ENCODE data around the gene DBF4B. TPM values are rescaled to one million over a fixed set of nuclear protein-coding genes. Genes with fewer than 3 reads are reported as not detected.

The DBF4B gene
- total RNA-seq, 1 donor from 2014 or later: 5.2 TPM

DNA sequence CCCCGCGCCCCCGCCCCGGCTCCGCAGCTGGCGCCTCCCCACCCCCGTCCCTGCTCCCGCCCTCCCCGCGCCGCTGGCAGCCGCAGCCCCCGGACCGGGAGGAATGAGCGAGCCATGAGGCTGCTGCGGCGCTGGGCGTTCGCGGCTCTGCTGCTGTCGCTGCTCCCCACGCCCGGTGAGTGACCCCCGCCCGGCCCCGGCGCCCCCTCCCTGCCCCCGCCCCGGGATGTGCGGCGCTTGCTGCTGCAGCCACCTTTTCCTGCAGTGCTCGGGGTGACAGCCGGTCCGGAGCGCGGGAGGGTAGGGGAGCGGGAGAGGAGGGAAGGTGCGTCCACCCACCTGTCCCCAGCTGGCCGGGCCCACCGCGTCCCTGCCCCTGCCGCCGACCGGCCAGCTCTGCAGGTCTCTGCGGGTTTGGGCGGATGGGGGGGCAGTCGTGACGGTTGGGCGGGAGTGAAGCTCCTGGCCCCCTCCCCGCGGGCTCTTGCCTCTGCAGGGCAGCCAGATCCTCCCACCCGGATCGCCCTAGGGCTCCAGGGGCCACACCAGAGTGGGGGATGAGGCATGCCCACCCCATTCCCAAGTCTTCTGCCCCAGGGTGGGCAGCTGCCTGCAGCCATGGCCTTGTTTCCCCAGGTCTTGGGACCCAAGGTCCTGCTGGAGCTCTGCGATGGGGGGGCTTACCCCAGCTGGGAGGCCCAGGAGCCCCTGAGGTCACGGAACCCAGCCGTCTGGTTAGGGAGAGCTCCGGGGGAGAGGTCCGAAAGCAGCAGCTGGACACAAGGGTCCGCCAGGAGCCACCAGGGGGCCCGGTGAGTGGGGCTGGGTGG lies 50.8 kb downstream of the DBF4B start:
- peak; percentile 82 for DNase-seq (ENCODE audit: low spot score)

DNA sequence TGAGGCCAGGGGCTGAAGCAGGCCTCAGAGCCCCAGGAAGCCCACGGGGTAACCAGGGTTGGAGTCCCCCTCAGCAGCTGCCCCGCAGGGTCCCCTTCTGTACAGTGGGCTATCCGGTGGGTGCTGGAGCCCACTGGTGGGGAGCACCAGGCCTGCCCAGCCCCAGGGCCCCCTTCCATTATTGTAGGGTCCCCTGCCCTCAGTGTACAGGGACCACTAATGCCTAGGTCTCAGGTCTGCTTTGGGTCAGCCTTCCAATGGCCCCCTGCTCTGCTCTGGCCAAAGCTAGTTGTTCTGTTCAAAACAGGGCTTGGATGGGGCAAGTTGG lies 51.4 kb downstream of the DBF4B start:
- DNase-seq (ENCODE audit: low spot score): no peak

DNA sequence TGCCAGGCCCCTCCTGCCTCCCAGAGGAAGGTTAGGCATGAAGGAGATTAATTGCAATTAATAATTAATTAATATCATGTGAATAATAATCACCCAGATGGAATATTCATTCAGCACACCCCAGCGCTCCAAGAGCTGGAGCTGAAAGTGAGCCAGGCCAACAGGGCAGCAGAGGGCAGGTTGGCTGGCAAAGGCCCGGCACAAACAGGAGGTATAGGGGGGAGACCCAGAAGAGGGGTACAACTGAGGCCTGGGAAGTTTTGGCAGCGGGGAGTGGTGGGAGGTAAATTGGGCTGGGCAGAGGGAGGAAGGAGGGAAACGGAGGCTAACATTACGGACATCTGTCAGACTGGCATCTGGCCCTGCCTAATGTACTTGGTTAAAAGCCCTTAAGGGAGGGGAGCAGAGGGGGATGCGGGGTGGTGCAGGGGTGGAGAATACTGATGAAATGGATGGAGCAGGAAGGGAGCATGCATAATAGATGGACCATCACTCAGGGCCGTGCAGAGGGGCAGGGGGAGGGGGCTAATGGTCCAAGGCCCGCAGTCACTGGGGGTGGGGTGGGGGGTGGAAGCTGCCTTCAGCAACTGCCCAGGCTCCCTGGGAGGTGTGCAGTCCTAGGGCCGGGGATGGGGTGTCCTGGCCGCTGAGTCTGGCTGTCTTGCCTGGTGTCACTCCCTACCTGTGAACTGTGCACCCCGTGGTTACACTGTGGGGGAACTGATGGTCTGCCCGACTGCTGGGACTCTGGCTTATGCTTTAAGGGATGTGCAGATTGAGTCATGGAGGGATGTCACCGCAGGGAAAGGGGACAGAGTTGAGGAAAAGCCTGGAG lies 52.2 kb downstream of the DBF4B start:
- no peak for DNase-seq (ENCODE audit: low spot score)

DNA sequence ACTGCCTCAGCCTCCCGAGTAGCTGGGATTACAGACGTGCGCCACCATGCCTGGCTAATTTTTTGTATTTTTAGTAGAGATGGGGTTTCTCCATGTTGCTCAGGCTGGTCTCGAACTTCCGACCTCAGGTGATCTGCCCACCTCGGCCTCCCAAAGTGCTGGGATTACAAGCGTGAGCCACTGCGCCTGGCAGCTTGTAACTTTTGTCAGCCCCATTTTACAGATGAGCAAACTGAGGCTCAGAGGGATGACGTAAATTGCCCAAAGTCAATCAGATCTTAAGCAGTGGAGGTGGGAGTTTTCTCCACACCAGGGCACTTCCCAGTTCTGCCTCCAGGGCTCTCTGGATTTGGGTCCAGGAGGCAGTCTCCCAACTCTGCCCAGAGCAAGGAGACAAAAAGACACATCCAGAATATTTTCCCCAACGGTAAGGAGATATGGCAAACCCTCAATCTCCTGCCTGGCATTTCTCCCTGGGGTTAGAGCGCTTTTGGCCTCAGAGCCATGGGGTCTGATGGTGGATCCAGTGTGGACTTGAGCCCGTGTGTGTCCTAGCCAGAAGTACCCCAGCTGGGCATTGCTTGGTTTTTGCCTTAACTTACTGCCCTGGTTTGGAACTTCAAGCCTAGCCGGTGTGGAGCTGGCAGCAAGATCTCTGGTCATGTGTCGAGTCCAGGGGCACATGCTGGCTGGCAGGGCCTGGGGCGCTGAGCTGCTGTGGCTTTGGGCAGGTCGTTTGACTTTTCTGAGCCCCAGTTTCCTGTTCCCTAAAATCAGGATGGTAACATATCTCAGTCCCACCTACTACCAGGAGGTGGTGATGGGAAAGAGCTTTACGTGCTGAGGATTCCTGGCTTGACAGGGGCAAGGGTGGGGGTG lies 53.7 kb downstream of the DBF4B start:
- no peak for DNase-seq (ENCODE audit: low spot score)

DNA sequence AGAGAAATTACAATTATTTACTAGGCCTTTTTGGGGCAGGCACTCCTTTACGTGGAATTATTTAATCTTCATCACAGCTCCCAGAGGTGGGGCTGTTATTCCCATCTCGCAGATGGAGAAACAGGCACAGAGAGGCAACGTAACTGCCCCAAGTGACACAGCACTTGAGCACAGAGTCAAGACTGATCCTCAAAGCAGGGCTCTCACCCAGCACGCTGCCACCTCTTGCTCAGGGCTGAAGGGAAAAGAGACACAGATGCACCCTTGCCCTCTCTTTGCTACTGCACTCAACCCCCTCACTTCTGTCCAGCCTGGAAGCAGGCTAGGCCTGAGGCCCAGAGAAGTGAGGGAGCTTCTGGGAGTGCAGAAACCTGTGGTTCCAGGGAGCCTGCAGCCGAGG lies 54.7 kb downstream of the DBF4B start:
- DNase-seq (ENCODE audit: low spot score): no peak

DNA sequence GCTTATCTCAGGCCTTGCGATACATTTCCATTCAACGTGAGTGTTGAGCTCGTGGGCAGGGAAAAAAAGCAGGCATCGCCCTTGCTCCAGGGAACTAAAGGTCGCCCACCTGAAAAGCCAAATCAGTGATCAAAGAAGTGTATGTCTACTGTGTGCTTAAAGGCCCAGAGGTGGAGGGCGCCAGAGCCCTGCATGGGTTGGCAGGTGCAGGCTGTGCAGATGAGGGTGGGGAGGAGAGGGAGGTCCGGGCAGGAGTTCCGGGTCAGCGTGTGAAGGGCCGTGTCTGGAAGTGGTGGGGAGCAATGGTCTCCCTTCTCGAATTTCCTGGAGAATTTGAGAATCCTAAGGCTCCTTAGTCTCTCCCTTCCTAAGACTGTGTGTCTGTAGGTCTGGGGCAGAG lies 57.5 kb downstream of the DBF4B start:
- DNase-seq (ENCODE audit: low spot score): no peak

DNA sequence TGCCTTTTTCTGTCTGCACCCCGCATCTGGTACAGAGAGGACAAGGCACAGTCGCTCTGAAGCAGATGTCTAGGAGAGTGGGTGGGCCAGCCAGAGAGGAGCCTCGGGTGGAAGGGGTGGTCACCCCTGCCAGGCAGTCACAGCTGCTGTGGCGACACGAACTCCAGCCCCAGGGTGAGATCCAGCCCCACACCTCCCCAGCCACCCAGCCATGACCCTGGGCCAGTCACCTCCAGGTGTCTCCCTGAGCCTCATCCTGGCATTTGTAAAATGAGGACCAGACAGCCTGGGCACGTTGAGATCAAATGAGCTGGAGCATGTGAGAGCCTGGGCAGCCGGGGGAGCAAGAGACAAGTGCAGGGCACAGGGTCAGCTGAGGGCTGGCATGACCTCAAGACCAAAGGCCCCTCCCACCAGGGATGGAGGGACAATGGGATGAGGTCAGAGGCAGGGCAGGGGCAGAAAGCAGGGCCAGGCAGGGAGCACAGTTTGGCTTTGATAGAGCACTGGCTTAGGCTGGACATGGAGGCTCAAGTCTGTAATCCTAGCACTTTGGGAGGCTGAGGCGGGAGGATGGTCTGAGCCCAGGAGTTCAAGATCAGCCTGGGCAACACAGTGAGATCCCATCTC lies 58.1 kb downstream of the DBF4B start:
- DNase-seq (ENCODE audit: low spot score): no peak

DNA sequence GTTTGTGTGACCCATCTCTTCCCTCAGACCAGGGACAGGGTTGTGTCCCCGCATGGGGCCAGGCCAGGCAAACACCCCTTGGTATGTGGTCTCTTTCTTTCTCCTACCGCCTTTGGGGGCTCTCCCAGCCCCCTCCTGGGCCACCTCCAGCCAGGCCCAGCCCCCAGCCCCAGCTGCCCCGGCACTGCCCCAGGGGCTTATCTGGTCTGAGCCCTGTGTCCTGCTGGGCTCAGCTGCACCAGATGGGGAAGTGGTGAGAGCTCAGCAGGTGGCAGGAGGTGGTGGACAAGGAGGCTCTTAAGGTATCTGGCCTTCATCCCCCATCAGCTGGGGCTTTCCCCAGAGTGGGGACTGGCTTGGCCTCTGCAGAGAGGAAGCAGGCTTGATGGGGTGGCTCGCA lies 59.0 kb downstream of the DBF4B start:
- no peak for DNase-seq (ENCODE audit: low spot score)

DNA sequence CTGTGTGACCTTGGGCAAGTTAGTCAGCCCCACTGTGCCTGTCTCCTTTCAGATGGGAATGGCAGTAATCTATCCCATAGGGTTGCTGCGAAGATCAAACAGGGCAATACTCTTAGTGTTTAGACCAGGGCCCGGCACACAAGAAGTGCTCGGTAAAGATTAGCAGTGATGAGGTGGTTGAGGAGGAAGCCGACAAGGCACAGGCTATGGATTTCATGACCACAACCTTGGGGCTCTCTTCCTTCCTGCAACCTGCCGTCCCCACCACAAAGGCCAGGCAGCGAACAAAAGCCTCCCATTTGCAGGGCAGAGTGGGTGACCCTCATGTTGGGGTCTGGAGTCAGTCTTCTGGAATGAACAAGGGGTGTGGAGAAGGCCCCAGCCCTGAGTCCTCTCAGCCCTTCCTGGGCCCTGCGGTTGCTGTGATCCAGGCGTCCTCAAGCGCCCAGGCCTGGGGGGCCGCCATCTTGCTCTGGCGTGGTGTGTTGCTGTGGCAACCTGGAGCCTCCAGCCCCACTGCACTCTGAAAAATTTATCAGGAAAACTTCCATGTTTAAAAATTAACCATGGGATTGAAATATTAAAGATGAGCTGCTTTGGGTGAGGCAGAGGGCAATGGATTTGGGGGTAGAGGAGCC lies 60.2 kb downstream of the DBF4B start:
- no peak for DNase-seq (ENCODE audit: low spot score)

DNA sequence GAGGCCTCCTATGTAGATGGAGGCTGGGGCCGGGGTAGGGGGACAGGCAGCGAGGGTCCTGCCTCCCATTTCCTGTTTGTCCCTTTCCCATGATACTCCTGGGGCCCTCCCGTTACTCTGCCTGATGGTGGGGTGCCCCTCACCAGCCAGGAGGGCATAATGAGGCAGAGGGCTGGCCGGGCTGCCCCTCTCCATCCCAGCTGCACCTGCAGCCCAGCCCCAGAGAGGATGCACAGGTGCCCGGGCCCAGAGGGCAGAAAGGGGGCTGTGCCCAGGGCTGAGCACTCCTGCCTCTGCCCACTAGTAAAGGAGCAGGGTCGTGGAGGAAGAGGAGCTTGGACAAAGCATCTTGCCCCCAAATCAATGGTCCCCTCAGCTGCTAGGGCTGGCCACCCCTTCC lies 60.8 kb downstream of the DBF4B start:
- DNase-seq (ENCODE audit: low spot score): no peak

DNA sequence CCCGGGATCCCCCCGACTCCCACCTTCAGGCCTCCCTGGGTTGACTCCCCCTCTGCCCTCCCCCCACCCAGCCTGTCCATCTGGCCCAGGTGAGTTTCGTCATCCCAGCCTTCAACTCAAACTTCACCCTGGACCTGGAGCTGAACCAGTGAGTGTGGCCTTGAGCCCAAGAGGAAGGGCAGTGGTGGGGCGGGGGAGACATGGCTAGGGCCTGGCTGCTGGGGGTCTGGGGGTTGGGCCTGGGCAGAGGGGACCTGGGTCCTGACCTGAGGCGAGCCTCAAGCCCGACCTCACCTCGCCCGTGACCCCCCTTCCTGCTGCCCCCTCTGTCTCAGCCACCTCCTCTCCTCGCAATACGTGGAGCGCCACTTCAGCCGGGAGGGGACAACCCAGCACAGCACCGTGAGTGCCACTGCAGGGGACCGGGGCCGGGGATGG lies 61.2 kb downstream of the DBF4B start:
- no peak for DNase-seq (ENCODE audit: low spot score)

DNA sequence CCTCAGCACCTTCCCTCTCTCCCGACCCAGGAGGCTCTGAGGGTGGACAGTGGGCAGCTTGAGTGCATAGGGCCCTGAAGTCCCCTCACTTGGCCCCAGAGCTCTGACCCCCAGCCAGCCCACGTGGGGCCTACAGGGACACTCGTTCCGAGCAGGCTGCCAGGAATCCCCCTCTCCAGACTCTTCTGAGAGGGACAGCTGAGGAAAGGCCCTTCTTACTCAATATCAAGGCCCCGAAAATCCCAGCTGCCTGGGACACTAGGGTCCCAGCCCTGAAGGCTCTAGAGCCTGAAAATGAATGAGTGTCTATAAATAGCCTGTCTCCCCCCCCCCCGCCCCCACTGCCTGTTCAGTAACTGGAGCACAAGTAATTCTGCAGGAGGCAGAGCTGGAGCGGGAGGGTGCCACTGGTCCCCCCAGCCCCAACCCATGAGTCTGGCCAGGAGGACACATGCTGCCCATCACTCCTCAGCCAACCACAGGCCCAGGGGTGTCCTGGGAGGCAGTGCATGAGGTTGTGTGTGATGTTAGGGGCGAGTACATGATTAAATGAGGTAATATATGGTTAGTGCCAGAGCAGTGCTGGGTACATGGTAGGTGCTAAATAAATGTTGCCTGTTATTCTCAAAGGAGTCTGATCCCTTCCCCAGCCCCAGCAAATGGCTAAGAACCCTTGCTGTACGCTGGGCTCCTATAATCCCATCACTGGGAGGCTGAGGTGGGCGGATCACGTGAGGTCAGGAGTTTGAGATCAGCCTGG lies 61.9 kb downstream of the DBF4B start:
- no peak for DNase-seq (ENCODE audit: low spot score)

DNA sequence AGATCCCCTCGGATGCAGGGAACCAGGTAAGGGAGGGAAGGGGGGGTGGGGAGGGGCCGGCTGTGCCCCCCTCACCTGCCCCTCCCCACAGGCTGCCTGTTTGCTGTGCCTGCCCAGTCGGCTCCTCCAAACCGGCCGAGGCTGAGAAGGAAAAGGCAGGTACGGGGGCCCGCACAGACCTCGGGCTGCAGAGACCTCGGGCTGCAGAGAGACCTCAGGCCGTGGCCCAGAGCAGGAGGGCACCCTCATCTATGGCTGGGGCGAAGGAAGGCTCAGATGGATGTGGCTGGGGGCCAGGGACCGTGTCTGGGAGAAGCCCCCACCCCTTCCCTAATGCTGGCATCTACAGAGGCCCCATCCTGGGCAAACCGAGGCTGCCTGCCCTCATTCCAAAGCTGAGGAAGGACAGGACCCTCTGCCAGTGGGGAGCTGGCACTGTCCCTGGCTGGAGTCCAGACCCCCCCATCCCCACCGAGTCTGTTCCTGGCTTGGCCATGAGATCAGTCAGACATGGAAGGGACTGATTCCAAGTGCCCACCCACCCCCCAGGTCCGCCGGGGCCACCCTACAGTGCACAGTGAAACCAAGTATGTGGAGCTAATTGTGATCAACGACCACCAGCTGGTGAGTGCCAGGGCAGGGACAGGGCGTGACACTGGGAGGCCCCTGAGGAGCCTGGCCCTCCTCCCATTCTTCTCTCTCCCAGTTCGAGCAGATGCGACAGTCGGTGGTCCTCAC lies 64.0 kb downstream of the DBF4B start:
- no peak for DNase-seq (ENCODE audit: low spot score)

DNA sequence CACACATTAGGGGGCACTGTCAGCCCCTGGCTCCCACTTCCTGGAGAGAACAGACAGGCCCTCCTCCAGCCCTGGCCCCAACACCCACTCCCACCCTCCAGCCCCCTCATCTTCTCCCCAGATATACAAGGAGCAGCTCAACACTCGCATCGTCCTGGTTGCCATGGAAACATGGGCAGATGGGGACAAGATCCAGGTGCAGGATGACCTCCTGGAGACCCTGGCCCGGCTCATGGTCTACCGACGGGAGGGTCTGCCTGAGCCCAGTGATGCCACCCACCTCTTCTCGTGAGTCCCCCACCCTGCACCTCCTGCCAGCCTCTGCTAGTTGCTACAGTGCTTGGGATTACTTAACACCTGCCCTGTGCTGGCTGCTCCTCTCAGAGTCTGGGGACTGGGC lies 64.7 kb downstream of the DBF4B start:
- DNase-seq (ENCODE audit: low spot score): no peak

DNA sequence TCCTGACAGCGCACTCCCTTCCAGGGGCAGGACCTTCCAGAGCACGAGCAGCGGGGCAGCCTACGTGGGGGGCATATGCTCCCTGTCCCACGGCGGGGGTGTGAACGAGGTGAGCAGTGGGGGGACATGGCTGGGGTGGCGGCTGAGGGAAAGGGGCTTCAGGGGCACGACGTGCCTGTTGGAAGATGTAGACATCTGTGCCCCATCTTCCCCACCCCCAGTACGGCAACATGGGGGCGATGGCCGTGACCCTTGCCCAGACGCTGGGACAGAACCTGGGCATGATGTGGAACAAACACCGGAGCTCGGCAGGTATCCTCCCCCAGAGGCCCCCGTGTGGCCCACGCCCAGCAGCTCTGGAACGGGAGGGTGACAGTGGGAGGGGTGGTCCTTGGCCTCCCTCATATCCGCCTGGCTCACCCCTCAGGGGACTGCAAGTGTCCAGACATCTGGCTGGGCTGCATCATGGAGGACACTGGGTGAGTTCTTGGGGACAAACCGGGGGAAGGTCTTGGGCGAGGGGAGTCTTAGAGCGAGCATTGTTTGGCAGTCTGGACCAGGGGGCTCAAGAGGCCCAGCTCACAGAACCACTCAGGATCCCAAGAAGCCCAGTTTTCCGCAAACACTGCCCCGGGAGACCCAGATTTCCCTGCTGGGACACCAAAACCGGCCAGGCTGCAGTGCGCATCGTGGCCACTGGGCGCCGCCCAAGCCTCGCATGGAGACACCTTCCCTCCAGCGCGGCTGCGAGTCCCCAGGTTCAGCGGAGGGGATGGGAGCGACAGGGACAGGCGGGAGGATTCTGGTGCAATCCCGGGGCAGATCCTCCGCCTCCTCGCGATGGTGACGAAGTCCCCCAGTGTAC lies 66.0 kb downstream of the DBF4B start:
- peak; percentile 96 for DNase-seq (ENCODE audit: low spot score)

DNA sequence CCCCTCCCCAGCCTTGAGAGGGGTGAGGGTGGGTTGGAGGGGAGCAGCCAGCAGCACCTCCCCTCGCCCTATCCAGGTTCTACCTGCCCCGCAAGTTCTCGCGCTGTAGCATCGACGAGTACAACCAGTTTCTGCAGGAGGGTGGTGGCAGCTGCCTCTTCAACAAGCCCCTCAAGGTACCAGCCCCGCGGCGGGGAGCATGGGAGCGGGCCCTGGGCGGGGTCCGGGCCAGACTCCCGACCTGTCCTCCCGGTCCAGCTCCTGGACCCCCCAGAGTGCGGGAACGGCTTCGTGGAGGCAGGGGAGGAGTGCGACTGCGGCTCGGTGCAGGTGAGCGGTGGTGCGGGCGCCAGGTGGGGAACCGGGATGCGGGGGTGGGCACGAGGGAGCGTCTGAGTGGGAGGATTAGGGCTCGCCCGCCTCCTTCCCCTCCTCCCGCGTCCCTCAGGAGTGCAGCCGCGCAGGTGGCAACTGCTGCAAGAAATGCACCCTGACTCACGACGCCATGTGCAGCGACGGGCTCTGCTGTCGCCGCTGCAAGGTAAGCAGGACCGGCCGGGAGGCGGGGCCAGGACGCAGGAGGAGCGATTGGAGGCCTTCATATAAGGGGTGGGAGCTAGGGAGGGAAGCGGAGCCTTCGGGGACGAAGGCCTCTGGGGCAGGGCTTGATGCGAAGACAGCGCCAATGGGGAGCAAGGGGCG lies 66.8 kb downstream of the DBF4B start:
- DNase-seq (ENCODE audit: low spot score): peak; percentile 96

DNA sequence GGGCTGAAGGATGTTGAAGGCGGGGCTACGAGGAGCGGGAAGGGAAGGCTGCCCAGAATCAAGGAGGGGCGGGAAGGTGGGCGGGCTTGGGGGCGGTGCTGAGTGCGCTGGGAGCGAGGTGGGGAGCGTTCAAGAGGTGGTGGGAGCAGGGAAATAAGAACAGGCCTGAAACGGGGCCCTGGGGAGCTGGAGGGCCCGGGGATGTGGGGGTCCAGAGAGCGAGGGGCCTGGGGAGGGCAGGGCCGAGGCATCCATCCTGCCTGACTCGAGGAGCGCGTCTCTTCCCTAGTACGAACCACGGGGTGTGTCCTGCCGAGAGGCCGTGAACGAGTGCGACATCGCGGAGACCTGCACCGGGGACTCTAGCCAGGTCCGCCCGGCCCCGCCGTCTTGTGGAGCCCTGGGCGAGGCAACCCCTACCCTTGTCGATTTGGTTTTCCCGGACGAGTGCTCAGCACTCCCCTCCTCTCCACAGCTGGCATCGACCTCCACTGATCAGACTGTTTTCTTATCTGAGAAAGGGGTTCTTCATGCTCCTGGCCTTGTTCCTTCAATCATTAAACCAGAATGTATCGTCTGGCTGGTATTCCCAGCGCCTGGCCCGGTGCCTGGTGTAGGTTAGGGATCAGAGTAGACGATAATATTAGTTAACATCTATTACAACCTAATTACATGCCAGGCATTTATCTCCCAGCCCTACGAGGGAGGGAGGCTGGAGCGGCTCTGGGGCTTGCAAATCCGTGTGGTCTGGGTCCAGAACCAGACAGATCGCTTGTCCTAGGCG lies 67.6 kb downstream of the DBF4B start:
- DNase-seq (ENCODE audit: low spot score): no peak

Data from mesenteric fat pad (tissue), 1 donor.